Subcutaneous preadipocyte (primary cell): Measurements from ENCODE around the gene CCDC181. TPM values are rescaled to one million over a fixed set of nuclear protein-coding genes. Genes with fewer than 3 reads are reported as not detected.

Experiments
- small RNA-seq: library from RNA; depleted of rRNA; stranded (forward); fragments of <200 nt; gene quantifications from one replicate; pipeline ENCODE3, GENCODE V24; 2012
- total RNA-seq: library from RNA; depleted of rRNA; stranded (reverse); fragments of >200 nt; gene quantifications from 2 replicates; pipeline ENCODE4 v1.2.3, GENCODE V29; 2012

CCDC181 gene
- total RNA-seq: 0.37 and 0.39 TPM in 2 replicates

DNA sequence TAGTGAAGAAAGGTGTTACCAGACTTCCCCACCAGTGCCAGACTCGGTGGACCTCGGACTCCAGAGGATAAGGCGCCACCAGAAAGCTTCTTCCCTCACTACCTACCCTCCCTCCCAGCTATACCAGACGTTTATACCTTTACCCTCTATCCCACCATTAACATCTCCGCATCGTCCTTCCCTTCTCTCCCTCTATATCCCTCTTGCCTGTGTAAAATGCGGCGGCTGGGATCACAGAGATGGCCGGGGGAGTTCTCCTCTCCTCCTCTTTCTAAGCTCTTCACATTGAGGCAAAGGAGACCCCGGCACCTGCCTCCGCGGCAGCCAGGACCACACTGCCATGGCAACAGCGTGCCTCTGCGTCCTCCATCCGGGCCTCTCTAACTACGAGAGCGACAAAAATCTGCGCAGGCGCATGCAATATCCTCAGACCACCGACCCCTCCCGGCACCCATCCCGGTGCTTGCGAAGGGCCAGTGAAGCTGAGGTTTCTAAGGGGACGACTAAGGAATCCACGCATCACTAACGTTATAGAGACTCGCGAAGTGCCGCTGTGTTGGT lies at the start of gene CCDC181:
CCDC181 (minus strand) TSS at position 394 of the 561 bp plus-strand sequence. CDS start 2,547 bp downstream, outside the sequence.

GRCh38 chr1:169367686-169368405 lies 59.4 kb downstream of the CCDC181 start, which contains the start of the genes BLZF1 and NME7:
BLZF1 (plus strand) TSS chr1:169368195; CDS start chr1:169369523, 1,328 bp downstream.
NME7 (minus strand) TSS chr1:169367797; CDS start chr1:169367710, 87 bp downstream.

Small RNA genes lying within 50 kb of the gene (small RNA-seq; reads per million reads assigned to genes)
- gene AL021068.2: not detected

Other genes with a start within 250 kb of the CCDC181 start
- gene NME7, start 59.7 kb downstream of the CCDC181 start, total RNA-seq: 25.6 and 30.5 TPM in 2 replicates
- gene BLZF1, start 59.3 kb downstream of the CCDC181 start, total RNA-seq: 21.7 and 24.4 TPM in 2 replicates
- 11.8 and 12.3 TPM in 2 replicates for gene SLC19A2, start 58.5 kb upstream of the CCDC181 start, total RNA-seq
- gene F5, start 159.0 kb upstream of the CCDC181 start, total RNA-seq: under 0.01 TPM in 1 of 2 replicates, not detected in the other
- not detected in 2 replicates for gene SELP, start 202.7 kb upstream of the CCDC181 start, total RNA-seq